GM18870 (cell line): Measurements from ENCODE around the gene CTDSP1.

Experiments used
- ATAC-seq: cut with Tn5 transposase; IDR thresholded peaks from one replicate; pipeline ENCODE4 v1.9.1; 2021; ENCODE audit warnings: moderate library complexity; ENCODE audit not compliant: unreplicated experiment

Gene CTDSP1

GRCh38 chr2:218399391-218400166 lies at the start of gene CTDSP1:
Gene CTDSP1, plus strand, starts transcription at chr2:218399868. Its CDS starts 223 bp downstream, at chr2:218400091.
- ATAC-seq: peak; percentile 28

GRCh38 chr2:218354045-218354444 lies 45.6 kb upstream of the CTDSP1 start:
- ATAC-seq: no peak

GRCh38 chr2:218354850-218355443 lies 44.7 kb upstream of the CTDSP1 start:
- no peak for ATAC-seq

GRCh38 chr2:218357236-218358177 lies 42.2 kb upstream of the CTDSP1 start:
- no peak for ATAC-seq

- ATAC-seq: no peak
These were observed 39.2 kb upstream of the CTDSP1 start for GRCh38 chr2:218360453-218360852.

- ATAC-seq: no peak
These were observed 37.1 kb upstream of the CTDSP1 start for GRCh38 chr2:218362606-218363005.

- ATAC-seq: no peak
These were observed 35.9 kb upstream of the CTDSP1 start for GRCh38 chr2:218363736-218364135.

- ATAC-seq: no peak
These were observed 35.5 kb upstream of the CTDSP1 start for GRCh38 chr2:218364196-218364595.

- no peak for ATAC-seq
These were observed 32.9 kb upstream of the CTDSP1 start for GRCh38 chr2:218366621-218367414.

GRCh38 chr2:218367415-218368149 lies 32.1 kb upstream of the CTDSP1 start:
- peak; percentile 52 for ATAC-seq

- peak; percentile 32 for ATAC-seq
These were observed 31.5 kb upstream of the CTDSP1 start for GRCh38 chr2:218368150-218368528.

GRCh38 chr2:218368621-218369153 lies 31.0 kb upstream of the CTDSP1 start:
- no peak for ATAC-seq

- ATAC-seq: no peak
These were observed 30.3 kb upstream of the CTDSP1 start for GRCh38 chr2:218369330-218369729.

- no peak for ATAC-seq
These were observed 29.1 kb upstream of the CTDSP1 start for GRCh38 chr2:218370410-218371063.

GRCh38 chr2:218371983-218372350 lies 27.7 kb upstream of the CTDSP1 start:
- ATAC-seq: no peak

GRCh38 chr2:218374795-218375194 lies 24.9 kb upstream of the CTDSP1 start:
- no peak for ATAC-seq

GRCh38 chr2:218375212-218375611 lies 24.5 kb upstream of the CTDSP1 start:
- ATAC-seq: no peak

- no peak for ATAC-seq
These were observed 21.6 kb upstream of the CTDSP1 start for GRCh38 chr2:218378053-218378452.

- no peak for ATAC-seq
These were observed 17.7 kb upstream of the CTDSP1 start, which contains the start of gene SLC11A1 for GRCh38 chr2:218381916-218382366. Gene SLC11A1, plus strand, starts transcription at chr2:218382273. Its CDS starts 96 bp downstream, at chr2:218382369.
